GM18520 (cell line): ENCODE results near the gene ARPP19.
"Not testable (repeated sequence)": the region's sequence is repeated elsewhere in the genome, so short reads cannot be mapped to it uniquely, and the experiment has no call there.

ENCODE experiments used
- ATAC-seq: cut with Tn5 transposase; IDR thresholded peaks from one replicate; pipeline ENCODE4 v1.9.1; 2021; ENCODE audit not compliant: unreplicated experiment

The ARPP19 gene

GRCh38 chr15:52551762-52552161 is 17.1 kb downstream of the ARPP19 start:
- no peak for ATAC-seq

DNA sequence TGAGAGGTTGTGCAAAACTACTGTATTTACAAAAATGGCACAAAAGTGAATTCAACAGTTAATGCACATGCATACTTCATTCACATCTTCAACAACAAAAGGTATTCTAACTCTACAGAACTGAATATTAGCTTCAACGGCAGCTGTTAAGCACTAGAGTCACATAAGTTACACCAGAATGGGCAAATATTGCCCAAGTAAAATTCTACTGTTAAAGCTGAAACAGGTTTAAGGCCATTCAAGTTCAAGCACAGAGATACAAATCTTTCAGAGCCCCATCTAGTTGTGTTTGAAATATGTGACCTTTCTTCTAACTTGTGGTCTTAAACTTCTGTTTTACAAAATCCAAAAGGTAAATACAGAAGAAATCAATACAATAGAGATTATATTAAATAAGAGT is 17.6 kb downstream of the ARPP19 start:
- not testable (repeated sequence) for ATAC-seq

- no peak for ATAC-seq
Observed at GRCh38 chr15:52546031-52546751, 22.6 kb downstream of the ARPP19 start.

DNA sequence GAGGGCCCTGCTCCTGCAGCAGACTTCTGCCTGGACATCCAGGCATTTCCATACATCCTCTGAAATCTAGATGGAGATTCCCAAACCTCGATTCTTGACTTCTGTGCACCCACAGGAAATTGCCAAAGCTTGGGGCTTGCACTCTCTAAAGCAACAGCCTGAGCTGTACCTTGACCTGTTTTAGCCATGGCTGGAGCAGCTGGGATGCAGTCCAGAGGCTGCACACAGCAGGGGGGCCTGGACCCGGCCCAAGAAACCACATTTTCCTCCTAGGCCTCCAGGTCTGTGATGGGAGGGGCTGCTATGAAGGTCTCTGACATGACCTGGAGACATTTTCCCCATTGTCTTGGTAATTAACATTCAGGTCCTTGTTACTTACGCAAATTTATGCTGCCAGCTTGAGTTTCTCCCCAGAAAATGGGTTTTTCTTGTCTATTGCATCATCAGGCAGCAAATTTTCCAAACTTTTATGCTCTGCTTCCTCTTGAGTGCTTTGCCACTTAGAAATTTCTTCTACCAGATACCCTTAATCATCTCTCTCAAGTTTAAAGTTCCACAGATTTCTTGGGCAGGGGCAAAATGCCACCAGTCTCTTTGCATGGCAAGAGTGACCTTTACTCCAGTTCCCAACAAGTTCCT is 28.3 kb downstream of the ARPP19 start:
- ATAC-seq: no peak

DNA sequence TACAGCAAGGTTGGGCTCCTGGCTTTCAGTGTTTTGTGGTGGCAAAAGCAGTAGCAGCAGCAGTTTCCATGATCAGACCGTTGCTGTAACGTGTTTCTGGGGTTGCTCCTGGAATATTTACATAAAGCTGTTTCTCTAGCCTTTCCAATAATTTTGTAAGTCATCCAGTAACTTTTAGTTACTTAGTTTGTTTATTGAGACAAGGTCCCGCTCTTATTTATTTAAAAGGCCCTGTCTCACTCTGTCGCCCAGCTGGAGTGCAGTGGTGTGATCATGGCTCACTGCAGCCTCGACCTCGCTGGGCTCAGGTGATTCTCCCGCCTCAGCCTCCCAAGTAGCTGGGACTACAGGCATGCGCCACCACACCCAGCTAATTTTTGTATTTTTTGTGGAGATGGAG is 31.4 kb downstream of the ARPP19 start:
- no peak for ATAC-seq

GRCh38 chr15:52532427-52532826 is 36.4 kb downstream of the ARPP19 start:
- ATAC-seq: no peak

GRCh38 chr15:52529940-52530339 is 38.9 kb downstream of the ARPP19 start:
- ATAC-seq: no peak

GRCh38 chr15:52529341-52529924 is 39.4 kb downstream of the ARPP19 start:
- no peak for ATAC-seq

DNA sequence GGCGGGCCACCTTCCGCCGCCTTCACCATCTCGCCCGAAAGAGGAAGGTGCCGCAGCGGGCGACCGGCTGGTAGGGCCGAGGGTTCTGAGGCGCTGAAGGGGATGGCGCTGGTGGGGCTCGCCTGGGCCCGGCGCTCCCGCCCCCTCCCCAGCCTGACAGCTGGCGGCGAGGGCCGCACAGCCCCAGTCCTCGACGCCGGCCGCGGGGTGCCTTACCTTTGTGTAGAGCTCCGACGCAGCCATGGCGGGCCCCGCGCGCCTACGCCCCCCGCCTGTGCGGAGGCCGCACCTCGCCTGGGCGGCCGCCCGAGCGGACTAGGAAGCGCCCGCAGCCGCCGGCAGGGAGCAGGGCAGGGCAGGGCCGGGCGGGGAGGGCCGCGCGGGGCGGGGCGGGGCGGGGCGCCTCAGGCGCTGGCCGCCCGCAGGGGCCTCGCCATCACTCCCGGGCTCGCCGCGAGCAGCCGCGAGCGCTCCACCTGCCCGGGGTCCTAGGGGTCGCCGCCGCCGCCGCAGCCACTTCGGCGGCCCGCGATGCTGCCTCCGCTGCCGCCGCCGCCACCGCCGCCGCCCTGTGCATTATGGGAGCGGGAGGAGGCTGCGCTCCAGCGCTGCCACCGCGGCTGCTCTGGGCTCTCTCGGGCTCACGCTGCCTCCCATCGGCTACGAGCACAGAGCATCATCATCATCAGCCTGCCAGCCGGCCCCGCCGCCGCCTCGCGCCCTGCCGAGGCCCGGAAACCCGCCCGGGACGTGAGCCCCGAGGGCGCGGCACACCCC is 40.1 kb downstream of the ARPP19 start, which contains the start of gene MYO5A:
MYO5A (minus strand) TSS at position 317 of the 777 bp plus-strand sequence; CDS start at position 243, 74 bp downstream.
- peak; percentile 72 for ATAC-seq

- ATAC-seq: no peak
Observed at GRCh38 chr15:52527911-52528563, 40.8 kb downstream of the ARPP19 start.

DNA sequence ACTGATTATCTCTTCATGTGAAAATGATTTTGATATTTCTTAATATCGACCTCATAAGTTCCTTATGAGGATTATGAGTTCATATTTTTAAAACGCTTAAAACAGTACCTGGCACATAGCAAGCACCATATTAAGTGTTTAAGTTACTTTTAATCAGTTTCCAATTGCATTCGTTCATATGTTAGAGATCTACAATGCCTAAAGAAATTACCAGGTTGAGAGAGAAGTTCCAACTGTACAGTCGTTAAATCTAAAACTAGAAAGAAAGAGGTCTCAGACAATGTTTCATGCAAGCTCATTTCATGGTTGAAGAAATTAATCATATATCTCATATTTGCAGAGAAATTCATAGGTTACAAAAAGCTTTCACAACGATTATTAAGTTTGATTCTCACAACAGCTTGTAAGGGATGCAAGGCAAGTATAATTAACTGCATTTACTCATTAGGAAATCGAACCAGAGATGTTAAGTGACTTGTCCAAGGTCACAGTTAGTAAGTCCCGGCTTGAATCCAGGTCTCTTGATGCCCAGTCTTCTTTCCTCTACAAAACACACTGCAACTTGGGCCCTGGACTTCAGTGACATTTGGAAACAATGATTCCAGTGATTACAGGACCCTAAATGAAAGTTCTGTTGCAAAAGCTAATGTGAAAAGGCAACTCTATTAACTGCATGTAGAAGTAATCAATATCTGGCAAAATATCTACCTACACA is 41.5 kb downstream of the ARPP19 start:
- ATAC-seq: no peak

- ATAC-seq: no peak
Observed at GRCh38 chr15:52524223-52525136, 44.4 kb downstream of the ARPP19 start.

GRCh38 chr15:52523647-52524046 is 45.2 kb downstream of the ARPP19 start:
- no peak for ATAC-seq

DNA sequence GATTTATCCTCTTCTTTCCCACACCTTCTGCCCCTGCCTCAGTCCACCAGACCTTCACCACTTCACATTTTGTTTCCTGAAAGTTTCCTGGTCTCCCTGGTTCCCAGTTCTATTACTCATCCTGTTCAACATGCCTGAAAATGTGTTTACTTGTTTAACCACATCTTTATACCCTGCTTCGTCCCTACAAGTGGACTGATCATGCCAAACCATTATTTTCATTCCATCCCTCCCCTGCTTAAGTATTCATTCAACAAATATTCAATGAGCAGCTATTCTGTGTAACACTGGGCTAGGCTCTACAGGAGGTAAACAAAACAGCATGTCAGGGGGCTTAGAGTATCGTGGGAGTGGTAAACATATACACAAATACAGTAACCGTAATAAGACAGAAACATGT is 45.6 kb downstream of the ARPP19 start:
- ATAC-seq: no peak

- no peak for ATAC-seq
Observed at GRCh38 chr15:52521682-52522081, 47.1 kb downstream of the ARPP19 start.

DNA sequence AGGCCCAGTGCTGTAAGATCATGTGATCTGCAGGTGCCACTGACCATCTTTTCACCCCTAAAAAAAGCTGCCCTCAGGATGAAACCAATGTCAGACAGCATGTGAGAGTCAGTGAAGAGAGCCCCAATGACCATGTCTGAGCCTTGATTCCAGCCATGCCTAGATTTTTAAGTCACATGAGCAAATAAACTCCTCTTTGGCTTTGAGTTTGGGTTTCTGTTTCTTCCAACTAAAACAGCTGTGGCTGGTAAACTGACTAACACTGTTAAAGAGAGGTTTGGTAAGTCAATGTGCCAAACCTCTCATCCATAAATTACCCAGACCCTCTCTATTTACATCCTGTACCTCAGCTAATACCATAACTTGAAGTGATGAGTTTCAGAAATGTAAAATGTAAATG is 48.4 kb downstream of the ARPP19 start:
- ATAC-seq: no peak

- ATAC-seq: no peak
Observed at GRCh38 chr15:52518487-52519371, 50.1 kb downstream of the ARPP19 start.

DNA sequence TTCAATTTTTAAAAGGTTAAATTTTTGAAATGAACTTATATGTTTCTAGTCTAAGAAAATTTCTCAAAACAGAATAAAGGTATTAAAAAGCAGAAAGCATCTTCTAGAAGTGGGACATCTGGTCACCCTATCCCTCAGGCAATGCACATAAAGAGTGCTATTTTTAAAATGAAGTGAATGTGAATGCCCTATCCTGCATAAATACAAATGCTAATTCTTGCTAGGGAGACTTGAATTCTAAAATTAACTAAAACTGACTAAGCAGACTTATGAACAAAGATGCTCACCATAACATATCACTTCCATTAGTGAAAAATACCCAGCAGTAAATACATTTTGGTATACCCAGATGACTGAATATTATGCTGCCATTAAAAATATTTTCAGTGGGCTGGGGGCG is 51.8 kb downstream of the ARPP19 start:
- no peak for ATAC-seq
